ENCODE measurements around the gene HDAC2.
"Not testable (repeated sequence)": the region's sequence is repeated elsewhere in the genome, so short reads cannot be mapped to it uniquely, and the experiment has no call there.

Gene HDAC2

GRCh38 chr6:113969888-113970804 is 802 bp downstream of the HDAC2 start:
- no peak for DNase-seq

GRCh38 chr6:113968472-113968871 is 2.5 kb downstream of the HDAC2 start:
- no peak for DNase-seq

GRCh38 chr6:113967777-113968176 is 3.2 kb downstream of the HDAC2 start:
- DNase-seq, result no peak

- no peak for DNase-seq
Observed at GRCh38 chr6:113960795-113961194, 10.2 kb downstream of the HDAC2 start.

- no peak for DNase-seq
Observed at GRCh38 chr6:113959235-113959634, 11.7 kb downstream of the HDAC2 start.

- DNase-seq, result no peak
Observed at GRCh38 chr6:113954653-113955052, 16.3 kb downstream of the HDAC2 start.

GRCh38 chr6:113953346-113953745 is 17.6 kb downstream of the HDAC2 start:
- DNase-seq, result no peak

- no peak for DNase-seq
Observed at GRCh38 chr6:113949499-113949898, 21.4 kb downstream of the HDAC2 start.

- no peak for DNase-seq
Observed at GRCh38 chr6:113944701-113945100, 26.2 kb downstream of the HDAC2 start.

- no peak for DNase-seq
Observed at GRCh38 chr6:113939825-113940224, 31.1 kb downstream of the HDAC2 start.

GRCh38 chr6:113936093-113936934 is 34.6 kb downstream of the HDAC2 start:
- no peak for DNase-seq

GRCh38 chr6:113934101-113934500 is 36.8 kb downstream of the HDAC2 start:
- no peak for DNase-seq

GRCh38 chr6:113931907-113932306 is 39.0 kb downstream of the HDAC2 start:
- DNase-seq, result not testable (repeated sequence)

- DNase-seq, result no peak
Observed at GRCh38 chr6:113930183-113930582, 40.8 kb downstream of the HDAC2 start.

GRCh38 chr6:113927001-113927400 is 43.9 kb downstream of the HDAC2 start:
- DNase-seq, result no peak

- no peak for DNase-seq
Observed at GRCh38 chr6:113925378-113925777, 45.6 kb downstream of the HDAC2 start.

GRCh38 chr6:113924312-113924723 is 46.6 kb downstream of the HDAC2 start:
- DNase-seq, result no peak

GRCh38 chr6:113923526-113923925 is 47.4 kb downstream of the HDAC2 start:
- DNase-seq, result no peak

GRCh38 chr6:113921299-113921904 is 49.5 kb downstream of the HDAC2 start:
- no peak for DNase-seq

GRCh38 chr6:113920663-113921267 is 50.2 kb downstream of the HDAC2 start:
- DNase-seq, result no peak

GRCh38 chr6:113910285-113910684 is 60.7 kb downstream of the HDAC2 start:
- DNase-seq, result not testable (repeated sequence)

GRCh38 chr6:113909224-113909856 is 61.6 kb downstream of the HDAC2 start:
- peak; percentile 12 for DNase-seq

Measured in NCI-H187 treated with DMSO at 0.1 percent for 48 hours (cell line).